Endothelial cell of umbilical vein (primary cell): ENCODE data around the gene GRIK1.

Experiments used
- EZH2 ChIP-seq: IDR thresholded peaks from 2 replicates; pipeline ENCODE4 v1.6.1; 2012; ENCODE audit warnings: borderline replicate concordance, low read depth, mild to moderate bottlenecking, moderate library complexity, low read length, inconsistent platforms; ENCODE audit not compliant: severe bottlenecking
- POLR2A ChIP-seq: IDR thresholded peaks from 2 replicates; pipeline ENCODE4 v1.6.1; 2012; ENCODE audit warnings: low read depth, mild to moderate bottlenecking, control low read depth, low read length
- TF ChIP-seq, protein P1 (sequence below), 2 donors: IDR thresholded peaks; 1 replicate in 1 of 2; 2 replicates in 1 of 2; pipeline ENCODE4 v1.5.1; 2011; ENCODE audit warnings: low read length in 2 of 2, mild to moderate bottlenecking in 2 of 2, moderate library complexity in 2 of 2, control low read depth in 1 of 2, inconsistent platforms in 1 of 2, low read depth in 1 of 2; ENCODE audit not compliant: insufficient read depth in 1 of 2; ENCODE audit errors: extremely low read depth in 1 of 2
- TF ChIP-seq, protein P2 (sequence below): IDR thresholded peaks from 2 replicates; pipeline ENCODE4 v1.6.1; 2011; ENCODE audit not compliant: insufficient read depth, insufficient read length

DNA sequence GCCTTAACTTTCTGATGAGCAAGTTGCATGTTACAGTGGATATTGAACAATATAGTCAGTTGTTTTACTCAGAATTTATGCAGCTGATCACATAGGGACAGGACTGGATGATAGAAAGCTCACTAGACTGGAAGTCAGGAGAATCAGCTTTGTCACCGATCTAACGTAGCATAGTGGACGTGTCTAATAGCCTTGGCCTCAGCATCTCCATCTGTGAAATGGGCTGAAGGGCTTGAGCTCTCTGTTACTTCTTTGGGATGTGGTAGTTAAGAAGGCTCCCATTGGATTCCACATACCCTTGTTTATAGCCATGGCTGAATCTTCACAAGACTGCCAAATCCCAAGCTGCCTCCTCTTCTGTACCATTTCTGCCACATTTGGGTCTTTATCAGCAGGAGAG, 190.6 kb downstream of the GRIK1 start:
- TF ChIP-seq EZH2 (no peak), POLR2A (no peak)
- TF ChIP-seq, protein P1, sequence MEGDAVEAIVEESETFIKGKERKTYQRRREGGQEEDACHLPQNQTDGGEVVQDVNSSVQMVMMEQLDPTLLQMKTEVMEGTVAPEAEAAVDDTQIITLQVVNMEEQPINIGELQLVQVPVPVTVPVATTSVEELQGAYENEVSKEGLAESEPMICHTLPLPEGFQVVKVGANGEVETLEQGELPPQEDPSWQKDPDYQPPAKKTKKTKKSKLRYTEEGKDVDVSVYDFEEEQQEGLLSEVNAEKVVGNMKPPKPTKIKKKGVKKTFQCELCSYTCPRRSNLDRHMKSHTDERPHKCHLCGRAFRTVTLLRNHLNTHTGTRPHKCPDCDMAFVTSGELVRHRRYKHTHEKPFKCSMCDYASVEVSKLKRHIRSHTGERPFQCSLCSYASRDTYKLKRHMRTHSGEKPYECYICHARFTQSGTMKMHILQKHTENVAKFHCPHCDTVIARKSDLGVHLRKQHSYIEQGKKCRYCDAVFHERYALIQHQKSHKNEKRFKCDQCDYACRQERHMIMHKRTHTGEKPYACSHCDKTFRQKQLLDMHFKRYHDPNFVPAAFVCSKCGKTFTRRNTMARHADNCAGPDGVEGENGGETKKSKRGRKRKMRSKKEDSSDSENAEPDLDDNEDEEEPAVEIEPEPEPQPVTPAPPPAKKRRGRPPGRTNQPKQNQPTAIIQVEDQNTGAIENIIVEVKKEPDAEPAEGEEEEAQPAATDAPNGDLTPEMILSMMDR (IDR thresholded peaks at IDR 0.05; ENCODE audit: extremely low read depth in 1 of 2, insufficient read depth in 1 of 2, low read depth in 1 of 2, low read length in 2 of 2): no peak
- TF ChIP-seq, protein P2, sequence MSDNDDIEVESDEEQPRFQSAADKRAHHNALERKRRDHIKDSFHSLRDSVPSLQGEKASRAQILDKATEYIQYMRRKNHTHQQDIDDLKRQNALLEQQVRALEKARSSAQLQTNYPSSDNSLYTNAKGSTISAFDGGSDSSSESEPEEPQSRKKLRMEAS: no peak
